ENCODE measurements around the gene CDK13. TPM values are rescaled to one million over a fixed set of nuclear protein-coding genes. Genes with fewer than 3 reads are reported as not detected.

Gene CDK13
- total RNA-seq, 1 experiment from 2014 or later, result 64.6 TPM

DNA sequence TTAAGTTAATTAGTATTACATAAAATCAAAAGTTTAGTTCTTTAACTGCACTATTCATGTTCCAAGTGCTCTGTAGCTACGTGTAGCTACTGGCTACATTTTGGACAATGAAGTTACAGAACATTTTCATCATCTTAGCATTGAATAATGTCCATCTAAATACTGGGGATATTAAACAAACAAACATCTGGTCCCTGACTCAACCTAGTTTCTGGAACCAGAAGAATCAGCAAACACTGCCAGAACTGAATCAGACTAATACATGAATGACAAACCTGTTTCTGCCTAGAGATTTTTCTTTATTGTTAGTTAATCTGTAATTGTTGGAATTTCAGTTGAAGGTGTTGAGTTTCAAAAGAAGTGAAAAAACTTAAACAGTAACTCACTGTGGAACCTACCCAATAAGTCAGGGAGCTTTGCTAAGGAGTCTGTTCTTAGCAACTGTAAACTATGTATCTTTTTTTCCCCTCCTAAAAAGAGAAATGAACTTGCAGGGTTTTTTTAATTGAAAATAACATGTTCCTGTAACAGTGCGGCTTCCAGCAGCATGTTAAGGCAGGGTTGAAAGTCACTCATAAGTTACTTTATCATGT is 58.3 kb downstream of the CDK13 start:
- DNase-seq (ENCODE audit: low spot score), result no peak

- DNase-seq (ENCODE audit: low spot score), result no peak
Observed at GRCh38 chr7:40009301-40009700, 59.2 kb downstream of the CDK13 start.

DNA sequence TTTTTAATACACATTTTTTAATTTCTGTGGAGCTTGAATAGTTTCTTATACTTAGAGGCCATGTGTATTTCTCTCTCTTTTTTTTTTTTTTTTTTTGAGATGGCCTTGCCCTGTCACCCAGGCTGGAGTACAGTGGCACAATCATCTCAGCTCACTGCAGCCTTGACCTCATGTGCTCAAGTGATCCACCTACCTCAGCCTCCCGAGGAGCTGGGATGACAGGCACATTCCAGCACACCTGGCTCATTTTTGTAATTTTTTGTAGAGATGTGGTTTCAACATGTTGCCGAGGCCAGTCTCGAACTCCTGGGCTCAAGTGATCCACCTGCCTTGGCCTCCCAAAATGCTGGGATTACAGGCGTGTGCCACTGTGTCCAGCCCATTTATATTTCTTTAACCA is 64.3 kb downstream of the CDK13 start:
- DNase-seq (ENCODE audit: low spot score), result no peak

DNA sequence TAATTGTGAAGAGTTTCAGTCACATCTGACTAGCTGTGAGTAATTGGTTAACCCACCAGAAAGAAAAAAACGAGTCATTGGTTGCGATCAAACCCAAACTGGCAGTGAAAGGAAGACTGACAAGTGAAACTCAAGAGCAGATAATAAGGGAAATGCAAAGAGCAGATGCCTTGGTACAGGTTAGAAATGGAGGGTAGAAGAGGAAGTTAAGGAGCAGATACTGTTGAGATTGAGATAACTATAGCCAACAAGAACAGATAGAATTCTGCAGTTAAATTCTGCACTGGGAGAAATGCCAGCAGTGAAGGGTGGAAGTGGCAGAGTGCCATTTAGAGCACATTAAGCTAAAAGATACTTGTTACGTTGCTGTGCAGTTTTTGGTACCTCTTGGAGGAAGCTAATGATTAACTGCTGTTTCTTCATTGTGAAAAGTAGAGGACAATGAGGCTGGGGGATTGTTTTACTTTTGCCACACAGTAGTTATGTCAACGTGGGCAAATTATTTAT is 65.8 kb downstream of the CDK13 start:
- DNase-seq (ENCODE audit: low spot score), result peak; percentile 39

- DNase-seq (ENCODE audit: low spot score), result no peak
Observed at GRCh38 chr7:40019558-40019957, 69.5 kb downstream of the CDK13 start.

GRCh38 chr7:40024048-40024447 is 74.0 kb downstream of the CDK13 start:
- no peak for DNase-seq (ENCODE audit: low spot score)

- no peak for DNase-seq (ENCODE audit: low spot score)
Observed at GRCh38 chr7:40024841-40025240, 74.8 kb downstream of the CDK13 start.

DNA sequence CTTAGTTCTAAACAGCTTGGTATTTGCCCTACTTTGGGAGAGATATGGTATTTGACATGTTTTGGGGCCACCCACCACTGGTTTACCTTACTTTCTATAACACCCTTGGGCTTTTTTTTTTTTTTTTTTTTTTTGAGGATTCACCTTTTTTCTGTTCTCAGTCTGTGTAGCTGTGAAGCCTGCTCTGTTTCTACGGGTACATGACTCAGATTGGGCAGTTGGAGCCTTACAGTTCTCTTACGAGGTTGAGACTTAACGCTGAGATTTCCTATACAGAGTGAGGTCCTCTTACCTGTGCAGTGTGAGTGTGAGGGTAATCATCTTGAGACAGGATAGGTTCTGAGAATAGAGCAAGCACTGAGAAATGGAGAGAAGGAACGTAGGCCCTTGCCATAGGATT is 77.5 kb downstream of the CDK13 start:
- no peak for DNase-seq (ENCODE audit: low spot score)

GRCh38 chr7:40033826-40034225 is 83.8 kb downstream of the CDK13 start:
- no peak for DNase-seq (ENCODE audit: low spot score)

- no peak for DNase-seq (ENCODE audit: low spot score)
Observed at GRCh38 chr7:40041456-40041855, 91.4 kb downstream of the CDK13 start.

DNA sequence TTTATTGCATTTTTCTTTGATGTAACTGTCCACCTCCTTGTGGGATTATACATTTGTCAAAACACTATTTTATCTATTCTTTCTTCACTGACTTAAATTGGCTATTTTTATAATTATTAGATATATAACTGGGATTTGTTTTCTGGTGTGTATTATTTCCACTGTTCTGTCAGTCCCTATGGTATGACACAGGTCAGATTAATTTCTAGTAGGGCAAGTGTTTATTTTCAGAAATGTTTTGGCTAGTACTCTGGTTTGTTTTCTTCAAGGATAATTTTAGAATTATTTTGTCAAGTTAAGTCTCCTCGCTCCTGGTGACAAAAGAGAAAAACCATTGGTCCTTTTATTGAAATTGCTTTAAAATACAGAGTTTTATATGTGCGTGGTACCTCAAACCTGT is 93.1 kb downstream of the CDK13 start:
- no peak for DNase-seq (ENCODE audit: low spot score)

- peak; percentile 32 for DNase-seq (ENCODE audit: low spot score)
Observed at GRCh38 chr7:40047661-40048060, 97.6 kb downstream of the CDK13 start.

- DNase-seq (ENCODE audit: low spot score), result no peak
Observed at GRCh38 chr7:40057292-40057691, 107.2 kb downstream of the CDK13 start.

GRCh38 chr7:40058026-40058425 is 108.0 kb downstream of the CDK13 start:
- DNase-seq (ENCODE audit: low spot score), result no peak

DNA sequence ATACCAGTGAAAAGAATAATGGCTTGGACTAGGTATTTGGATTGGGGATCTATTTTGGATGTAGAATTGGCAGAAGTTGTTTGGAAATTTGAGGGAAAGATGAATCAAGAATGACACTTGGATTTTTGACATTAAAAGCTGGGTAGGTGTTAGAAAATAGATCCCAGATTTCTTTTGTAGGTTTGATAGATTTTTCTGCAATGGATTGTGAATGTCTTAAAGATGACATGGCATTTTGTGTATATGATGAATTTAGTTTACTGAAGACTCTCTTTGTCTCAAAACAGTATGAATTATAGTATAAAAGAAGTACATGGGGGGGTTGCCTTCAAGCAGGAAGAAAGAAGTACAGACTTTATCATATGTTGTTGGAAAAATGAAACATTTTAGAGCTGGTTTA is 108.6 kb downstream of the CDK13 start:
- no peak for DNase-seq (ENCODE audit: low spot score)

GRCh38 chr7:40059057-40059456 is 109.0 kb downstream of the CDK13 start:
- no peak for DNase-seq (ENCODE audit: low spot score)

GRCh38 chr7:40072268-40072667 is 122.2 kb downstream of the CDK13 start:
- DNase-seq (ENCODE audit: low spot score), result no peak

DNA sequence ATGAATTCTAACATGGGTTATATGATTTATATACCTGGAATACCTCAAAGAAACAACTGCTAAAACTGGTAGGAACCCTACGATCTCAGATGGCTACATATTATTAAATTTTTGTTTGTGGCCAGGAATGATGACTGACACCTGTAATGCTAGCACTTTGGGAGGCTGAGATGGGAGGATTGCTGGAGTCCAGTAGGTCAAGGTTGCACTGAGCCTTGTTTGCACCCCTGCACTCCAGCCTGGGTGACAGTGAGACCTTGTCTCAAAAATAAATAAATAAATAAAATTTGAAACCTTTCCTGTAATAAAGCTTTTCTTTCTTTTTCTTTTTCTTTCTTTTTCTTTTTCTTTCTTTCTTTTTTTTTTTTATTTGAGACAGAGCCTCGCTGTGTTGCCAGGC is 123.2 kb downstream of the CDK13 start:
- DNase-seq (ENCODE audit: low spot score), result no peak

DNA sequence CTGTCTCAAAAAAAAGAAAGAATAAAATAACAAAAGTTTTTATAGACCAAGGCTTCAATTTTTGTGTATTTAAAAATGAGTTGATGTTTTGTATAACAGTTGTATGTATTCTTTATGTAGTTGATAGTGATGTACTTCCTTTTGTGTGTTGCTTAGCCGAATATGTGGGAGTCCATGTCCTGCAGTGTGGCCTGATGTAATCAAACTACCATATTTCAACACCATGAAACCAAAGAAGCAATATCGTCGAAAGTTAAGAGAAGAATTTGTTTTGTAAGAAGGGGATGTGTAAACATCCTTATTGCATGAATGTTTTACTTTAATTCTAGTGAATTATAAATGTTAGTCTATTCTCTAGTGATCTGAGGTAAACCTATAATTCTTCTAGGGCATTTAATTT is 127.8 kb downstream of the CDK13 start:
- no peak for DNase-seq (ENCODE audit: low spot score)

- DNase-seq (ENCODE audit: low spot score), result no peak
Observed at GRCh38 chr7:40092182-40092581, 142.1 kb downstream of the CDK13 start.

DNA sequence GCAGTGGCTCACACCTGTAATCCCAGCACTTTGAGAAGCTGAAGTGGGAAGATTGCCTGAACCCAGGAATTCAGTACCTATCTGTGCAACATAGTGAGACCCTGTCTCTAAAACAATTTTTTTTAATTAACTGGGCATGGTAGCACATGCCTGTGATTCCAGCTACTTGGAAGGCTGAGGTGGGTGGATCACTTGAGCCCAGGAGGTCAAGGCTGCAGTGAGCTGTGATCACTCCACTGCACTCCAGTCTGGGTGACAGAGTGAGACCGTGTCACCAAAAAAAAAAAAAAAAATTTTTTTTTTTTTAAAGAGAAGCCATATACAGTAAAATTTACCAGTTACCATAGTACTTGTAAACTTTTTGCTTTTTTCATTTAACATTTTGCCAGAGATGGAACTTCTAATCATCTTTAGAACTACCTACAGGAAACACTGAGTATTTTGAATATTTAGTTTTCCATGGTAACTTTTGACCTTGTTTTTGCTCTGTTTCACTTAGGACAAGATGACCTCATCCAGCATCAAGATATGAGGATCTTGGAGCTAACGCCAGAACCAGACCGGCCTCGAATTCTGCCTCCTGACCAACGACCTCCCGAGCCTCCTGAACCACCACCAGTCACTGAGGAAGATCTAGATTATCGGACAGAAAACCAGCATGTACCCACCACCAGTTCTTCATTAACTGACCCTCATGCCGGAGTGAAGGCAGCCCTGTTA is 143.7 kb downstream of the CDK13 start:
- no peak for DNase-seq (ENCODE audit: low spot score)

- no peak for DNase-seq (ENCODE audit: low spot score)
Observed at GRCh38 chr7:40095230-40095629, 145.2 kb downstream of the CDK13 start.

DNA sequence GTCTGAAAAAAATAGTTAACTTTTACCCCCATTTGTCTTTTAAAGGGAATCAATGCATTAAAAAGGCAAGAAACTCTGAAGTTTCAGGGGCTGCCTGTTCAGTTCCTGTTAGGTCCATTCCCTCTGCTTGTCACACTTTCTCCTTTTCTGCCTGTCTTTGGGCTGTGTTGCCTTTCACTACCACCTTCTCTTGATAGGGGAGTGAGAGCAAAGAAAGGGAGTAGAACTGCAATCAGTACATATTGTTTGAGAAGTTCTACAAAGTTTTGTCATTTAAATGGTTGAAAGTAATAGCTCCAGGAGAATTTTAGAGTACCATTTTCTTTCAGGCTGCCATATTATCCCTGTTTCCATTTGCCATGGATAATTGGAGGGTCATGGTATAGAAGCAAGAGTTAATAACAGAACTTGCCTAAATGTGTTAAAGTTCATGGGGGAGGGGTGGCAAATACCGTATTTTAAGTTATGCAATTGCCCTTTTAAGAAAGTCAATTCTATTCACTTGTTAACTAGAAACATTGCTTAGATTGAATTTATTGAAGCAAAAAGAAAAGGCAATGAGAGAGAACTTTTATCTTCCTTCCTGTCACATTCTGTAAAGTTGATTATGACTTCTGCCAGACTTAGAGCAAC is 145.8 kb downstream of the CDK13 start:
- no peak for DNase-seq (ENCODE audit: low spot score)

All from HT-29 (cell line).